Midbrain (tissue), 1 donor: ENCODE measurements around the gene CACNA1A.

Source experiments
- DNase-seq: peaks from one replicate; lab custom pipeline; 2025; lab: John Stamatoyannopoulos, UW

Gene CACNA1A

DNA sequence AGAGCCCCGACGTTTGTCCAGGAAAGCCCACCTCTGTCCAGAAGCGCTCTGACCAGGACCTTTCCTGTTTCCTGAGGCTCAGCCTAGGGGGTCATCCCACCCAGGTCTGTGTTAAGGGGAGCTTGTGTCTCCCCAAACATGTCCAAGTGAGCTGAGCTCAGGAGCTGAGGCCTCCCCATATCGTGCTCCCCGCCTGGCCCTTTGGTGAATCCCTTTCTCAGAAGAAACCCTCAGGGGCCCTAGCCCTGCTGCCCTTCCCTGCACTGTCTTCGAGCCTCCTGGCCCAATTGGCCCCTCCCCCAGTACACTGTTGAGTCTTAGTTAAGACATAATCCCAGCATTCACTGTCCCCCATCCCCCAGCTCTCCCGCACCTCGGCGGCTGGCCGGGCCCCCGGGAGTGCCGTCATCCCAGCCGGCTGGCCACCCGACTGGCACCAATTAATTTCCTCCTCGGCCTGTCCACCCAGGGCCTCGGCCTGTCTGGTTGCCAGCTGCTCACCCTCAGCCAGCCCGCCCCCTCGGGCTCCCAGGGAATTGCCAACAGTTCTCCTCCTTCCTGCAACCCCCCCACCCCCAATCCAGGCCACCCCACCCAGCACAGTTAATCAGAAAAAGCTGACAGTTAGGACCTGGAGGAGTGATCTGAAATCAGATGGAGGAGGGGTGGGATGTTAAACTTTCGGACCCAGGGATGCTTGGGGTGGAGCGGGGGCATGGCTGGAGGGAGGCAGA lies 342.5 kb downstream of the CACNA1A start:
- no peak for DNase-seq

DNA sequence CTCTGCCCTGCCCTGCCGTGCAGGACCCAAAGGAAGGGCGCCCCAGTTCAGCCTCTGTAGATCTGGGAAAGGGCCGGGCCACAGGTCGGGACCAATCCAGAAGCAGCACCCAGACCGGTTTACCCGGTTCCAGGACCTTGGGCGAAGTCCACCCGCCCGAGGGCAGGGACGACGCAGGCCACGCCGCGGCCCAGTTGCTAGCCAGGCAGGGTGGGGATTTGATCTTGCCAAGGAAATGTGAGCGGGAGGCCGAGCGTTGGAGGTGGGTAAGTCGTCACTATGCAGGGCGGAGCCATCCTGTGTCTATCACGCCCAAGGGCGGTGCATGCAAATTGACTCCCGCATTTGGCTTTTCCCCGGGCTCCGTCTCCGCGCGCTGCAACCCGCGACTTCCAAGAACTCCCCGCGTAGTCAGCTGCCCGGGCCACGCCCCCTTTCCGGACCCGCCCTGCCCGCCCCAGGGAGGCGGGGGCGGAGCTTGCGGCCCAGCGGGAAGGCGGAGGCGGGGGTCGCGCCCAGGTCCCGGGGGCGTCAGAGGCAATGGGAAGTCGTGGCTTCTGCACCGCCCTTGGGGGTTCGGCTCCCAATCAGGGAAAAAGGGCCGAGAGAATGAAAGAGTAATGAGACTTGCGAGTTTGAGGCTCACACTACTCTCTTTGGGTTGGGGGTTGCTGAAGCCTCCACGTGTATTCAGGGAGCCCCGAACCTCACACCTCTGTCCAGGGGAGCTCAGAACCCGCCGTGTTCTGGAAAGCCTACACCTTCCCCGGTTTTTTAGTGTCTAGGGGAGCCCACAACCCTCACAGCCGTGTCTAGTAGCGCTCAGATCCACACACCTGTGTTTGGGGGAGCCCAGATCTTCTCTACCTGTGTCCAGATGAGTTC lies 343.3 kb downstream of the CACNA1A start:
- peak; percentile 82 for DNase-seq

DNA sequence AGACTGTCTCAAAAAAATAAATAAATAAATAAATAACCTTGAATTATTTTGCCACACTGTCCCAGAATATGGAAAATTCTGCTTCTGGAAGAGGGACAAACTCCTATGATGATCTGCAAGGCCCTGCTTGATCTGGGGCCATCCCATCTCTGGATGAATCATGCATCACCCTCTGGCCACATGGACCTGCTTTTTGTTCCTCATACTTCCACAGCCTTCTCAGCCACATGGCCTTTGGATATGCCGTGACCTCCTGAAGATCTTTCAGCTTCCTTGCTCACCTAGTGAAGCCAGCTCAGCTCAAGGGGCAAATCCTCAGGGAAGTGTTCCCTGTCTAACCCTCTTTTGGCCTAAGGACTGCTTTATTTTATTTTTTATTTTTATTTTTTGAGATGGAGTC lies 345.7 kb downstream of the CACNA1A start:
- no peak for DNase-seq

DNA sequence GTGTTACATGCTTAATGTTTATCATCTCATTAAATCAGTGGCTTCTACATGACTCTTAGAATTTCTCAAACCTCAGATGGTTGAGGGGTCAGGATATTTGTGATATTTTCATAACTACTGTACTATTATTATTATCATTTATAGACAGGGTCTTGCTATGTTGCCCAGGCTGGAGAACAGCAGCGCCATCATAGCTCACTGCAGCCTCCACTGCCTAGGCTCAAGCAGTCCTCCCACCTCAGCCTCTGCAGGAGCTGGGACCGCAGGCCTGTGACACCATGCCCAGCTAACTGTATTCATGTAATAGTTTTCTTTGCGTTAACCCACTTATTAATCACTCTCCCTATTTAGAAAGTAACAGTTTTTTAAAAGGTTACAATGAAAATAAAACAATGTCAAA lies 346.6 kb downstream of the CACNA1A start:
- DNase-seq = no peak
